Measurements from ENCODE around the gene KLF2.

GRCh38 chr19:16366056-16366432 is 41.4 kb downstream of the KLF2 start:
- TF ChIP-seq, protein P1, sequence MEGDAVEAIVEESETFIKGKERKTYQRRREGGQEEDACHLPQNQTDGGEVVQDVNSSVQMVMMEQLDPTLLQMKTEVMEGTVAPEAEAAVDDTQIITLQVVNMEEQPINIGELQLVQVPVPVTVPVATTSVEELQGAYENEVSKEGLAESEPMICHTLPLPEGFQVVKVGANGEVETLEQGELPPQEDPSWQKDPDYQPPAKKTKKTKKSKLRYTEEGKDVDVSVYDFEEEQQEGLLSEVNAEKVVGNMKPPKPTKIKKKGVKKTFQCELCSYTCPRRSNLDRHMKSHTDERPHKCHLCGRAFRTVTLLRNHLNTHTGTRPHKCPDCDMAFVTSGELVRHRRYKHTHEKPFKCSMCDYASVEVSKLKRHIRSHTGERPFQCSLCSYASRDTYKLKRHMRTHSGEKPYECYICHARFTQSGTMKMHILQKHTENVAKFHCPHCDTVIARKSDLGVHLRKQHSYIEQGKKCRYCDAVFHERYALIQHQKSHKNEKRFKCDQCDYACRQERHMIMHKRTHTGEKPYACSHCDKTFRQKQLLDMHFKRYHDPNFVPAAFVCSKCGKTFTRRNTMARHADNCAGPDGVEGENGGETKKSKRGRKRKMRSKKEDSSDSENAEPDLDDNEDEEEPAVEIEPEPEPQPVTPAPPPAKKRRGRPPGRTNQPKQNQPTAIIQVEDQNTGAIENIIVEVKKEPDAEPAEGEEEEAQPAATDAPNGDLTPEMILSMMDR (IDR thresholded peaks at IDR 0.05), result no peak
- no peak for TF ChIP-seq POLR2A (IDR thresholded peaks at IDR 0.05)

All from body of pancreas (tissue), 4 donors.